DOHH2 (cell line): Measurements from ENCODE around the gene ADTRP.

Experiments
- CTCF ChIP-seq: fragments of 200-600 bp; sonication (generic); IDR thresholded peaks from one replicate; pipeline ENCODE4 v1.5.1; 2014; ENCODE audit warnings: antibody characterized with exemption, mild to moderate bottlenecking, low read depth, low read length; ENCODE audit not compliant: poor library complexity, severe bottlenecking
- EZH2phosphoT487 ChIP-seq: fragments of 200-600 bp; sonication (generic); IDR thresholded peaks from 2 replicates; pipeline ENCODE4 v1.6.1; 2017; ENCODE audit warnings: borderline replicate concordance, mild to moderate bottlenecking, antibody characterized with exemption, low read length, moderate library complexity, mixed read lengths

- TF ChIP-seq CTCF (no peak), EZH2phosphoT487 (no peak)
Measured at GRCh38 chr6:11824986-11825385, 46.4 kb upstream of the ADTRP start.
